ENCODE measurements around the gene RNF31.
A peak's percentile ranks its signal among the peaks of the same experiment; 100 is the strongest.

Gene RNF31

DNA sequence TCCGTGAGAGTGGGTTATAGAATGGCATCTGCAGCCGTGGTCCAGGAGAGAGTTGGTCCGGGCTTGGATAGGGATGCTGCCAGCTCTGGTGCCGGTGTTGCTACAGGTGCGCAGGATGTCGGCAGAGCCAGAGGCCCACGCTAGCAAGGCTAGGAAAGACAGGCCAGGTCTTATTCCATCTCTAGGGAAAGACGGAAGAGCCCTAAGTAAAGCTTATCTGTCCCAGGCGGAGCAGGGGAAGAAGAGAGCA is 11.8 kb upstream of the RNF31 start:
- Histone ChIP-seq H3K9me3 (ENCODE audit: control insufficient read depth, insufficient read depth, low read length) (no peaks in the 10 kb centered on the region), H3K27me3 (ENCODE audit: control insufficient read depth, insufficient read depth, low read length) (no peaks in the 10 kb centered on the region), H3K36me3 (ENCODE audit: control insufficient read depth, insufficient read depth, low read length) (peaks cover 18% of the 10 kb centered on the region), H3K4me3 (ENCODE audit: low read depth, low read length) (peak overlapping the region; percentile 76), H3K4me1 (ENCODE audit: control insufficient read depth, insufficient read depth, low read length) (peaks cover 11% of the 10 kb centered on the region), H3K9ac (ENCODE audit: low read depth, low read length) (peak overlapping the region; percentile 38)

DNA sequence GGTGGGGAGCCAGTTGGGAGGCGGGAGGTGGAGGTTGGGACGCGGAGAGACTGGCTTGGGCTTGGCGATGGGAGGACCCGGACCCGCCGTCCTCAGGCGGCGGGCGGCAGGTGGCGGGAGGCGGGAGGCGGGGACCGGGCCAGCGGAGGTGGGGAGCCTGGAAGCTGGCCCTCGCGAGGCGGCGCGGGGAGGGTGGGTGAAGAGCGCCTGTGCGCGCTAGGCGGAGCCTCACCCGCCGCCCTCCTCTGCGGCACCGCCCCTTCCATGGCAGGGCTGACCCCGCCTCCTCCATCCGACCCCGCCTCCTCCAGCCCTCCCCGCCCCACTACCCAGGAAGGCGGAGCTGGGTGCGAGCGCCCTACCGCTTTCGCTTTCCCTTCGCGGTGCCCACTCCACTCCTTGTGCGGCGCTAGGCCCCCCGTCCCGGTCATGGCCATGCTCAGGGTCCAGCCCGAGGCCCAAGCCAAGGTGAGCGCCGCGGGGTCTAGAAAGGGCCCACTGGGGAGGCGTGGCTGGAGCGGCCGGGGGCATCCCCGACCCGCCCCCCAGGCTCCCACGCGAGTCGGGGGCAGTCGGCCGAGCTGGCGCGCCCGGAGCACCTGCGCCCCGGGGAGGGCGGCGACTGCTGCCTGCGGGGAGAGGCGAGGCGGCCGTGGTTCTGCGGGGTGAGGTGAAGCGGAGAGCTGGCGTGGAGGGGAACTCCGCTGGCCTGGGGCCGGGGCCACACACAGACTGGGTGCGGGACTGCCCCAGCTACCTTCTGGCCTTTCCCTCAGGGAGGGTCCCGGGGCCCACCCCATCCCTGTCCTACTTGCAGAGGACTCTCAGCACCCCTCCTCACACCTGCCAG is 11.2 kb upstream of the RNF31 start, which contains the start of gene PSME1:
Gene PSME1, plus strand, starts transcription at position 361 of the 850 bp plus-strand sequence. Its CDS starts 69 bp downstream, at position 430.
- no peaks in the 10 kb centered on the region for H3K27me3 ChIP-seq (ENCODE audit: control insufficient read depth, insufficient read depth, low read length)
- peak within 1 kb of the TSS; percentile 38 for H3K9ac ChIP-seq (ENCODE audit: low read depth, low read length)
- peak within 1 kb of the TSS; percentile 76 for H3K4me3 ChIP-seq (ENCODE audit: low read depth, low read length)
- H3K4me1 ChIP-seq (ENCODE audit: control insufficient read depth, insufficient read depth, low read length): peaks cover 11% of the 10 kb centered on the region
- H3K36me3 ChIP-seq (ENCODE audit: control insufficient read depth, insufficient read depth, low read length): peaks cover 20% of the 10 kb centered on the region
- H3K9me3 ChIP-seq (ENCODE audit: control insufficient read depth, insufficient read depth, low read length): no peaks in the 10 kb centered on the region

DNA sequence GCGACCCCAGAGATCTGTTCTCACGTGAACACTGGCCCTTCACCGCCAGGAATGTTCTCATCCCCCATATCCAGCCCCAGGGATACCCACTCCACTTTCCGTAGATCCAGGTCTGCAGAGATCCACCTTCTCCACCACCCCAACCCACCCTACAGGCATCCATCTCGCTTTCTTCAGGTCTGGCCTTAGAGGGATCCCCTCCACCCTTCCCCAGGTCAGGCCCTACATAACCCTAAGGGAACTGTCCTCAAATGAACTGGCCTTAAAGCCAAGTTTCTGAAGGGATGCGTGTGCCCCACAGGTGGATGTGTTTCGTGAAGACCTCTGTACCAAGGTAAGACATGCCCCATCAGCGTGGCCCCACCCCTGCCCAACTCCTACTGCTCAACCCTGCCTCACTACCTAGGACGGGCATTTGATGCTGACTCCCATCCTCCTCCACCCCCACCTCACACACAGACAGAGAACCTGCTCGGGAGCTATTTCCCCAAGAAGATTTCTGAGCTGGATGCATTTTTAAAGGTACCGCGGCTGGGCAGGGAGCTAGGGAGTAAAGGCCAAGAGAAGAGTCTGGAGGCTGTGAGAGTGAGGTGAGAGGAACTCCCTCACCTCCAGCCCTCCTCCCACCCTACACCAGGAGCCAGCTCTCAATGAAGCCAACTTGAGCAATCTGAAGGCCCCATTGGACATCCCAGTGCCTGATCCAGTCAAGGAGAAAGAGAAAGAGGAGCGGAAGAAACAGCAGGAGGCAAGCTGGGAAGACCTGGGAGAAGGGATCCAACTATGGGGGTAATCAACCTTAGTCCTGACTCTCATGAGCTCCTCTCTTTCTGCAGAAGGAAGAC is 10.4 kb upstream of the RNF31 start:
- H3K4me1 ChIP-seq (ENCODE audit: control insufficient read depth, insufficient read depth, low read length): peaks cover 10% of the 10 kb centered on the region
- H3K4me3 ChIP-seq (ENCODE audit: low read depth, low read length): peak overlapping the region; percentile 75
- peaks cover 20% of the 10 kb centered on the region for H3K36me3 ChIP-seq (ENCODE audit: control insufficient read depth, insufficient read depth, low read length)

DNA sequence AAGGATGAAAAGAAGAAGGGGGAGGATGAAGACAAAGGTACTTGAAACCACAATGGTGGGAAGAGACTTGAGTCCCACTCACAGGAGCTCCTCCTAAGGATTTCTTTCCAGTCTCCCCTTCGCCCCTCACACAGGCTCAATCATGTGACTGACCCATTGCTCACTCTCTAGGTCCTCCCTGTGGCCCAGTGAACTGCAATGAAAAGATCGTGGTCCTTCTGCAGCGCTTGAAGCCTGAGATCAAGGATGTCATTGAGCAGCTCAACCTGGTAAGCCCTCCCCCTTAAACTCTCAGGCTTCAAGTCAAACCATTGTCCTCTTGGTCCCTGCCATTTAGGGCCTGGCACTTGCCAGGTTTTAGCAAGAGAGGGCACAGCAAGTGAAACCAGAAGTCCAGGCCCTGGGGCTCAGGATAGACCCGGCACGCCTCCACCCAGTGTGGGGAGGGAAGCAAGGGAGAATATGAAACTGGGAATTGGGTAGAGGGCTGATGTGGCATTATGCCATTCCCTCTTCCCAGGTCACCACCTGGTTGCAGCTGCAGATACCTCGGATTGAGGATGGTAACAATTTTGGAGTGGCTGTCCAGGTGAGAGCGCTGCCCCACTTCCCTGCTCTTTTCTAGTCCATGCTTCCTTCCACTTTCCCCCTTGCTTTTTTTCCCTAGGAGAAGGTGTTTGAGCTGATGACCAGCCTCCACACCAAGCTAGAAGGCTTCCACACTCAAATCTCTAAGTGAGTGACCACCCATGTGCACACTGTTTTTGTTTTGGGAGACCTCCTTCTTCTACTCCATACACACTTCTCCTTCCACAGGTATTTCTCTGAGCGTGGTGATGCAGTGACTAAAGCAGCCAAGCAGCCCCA is 9.5 kb upstream of the RNF31 start:
- H3K9me3 ChIP-seq (ENCODE audit: control insufficient read depth, insufficient read depth, low read length): no peaks in the 10 kb centered on the region
- no peak overlapping the region for H3K9ac ChIP-seq (ENCODE audit: low read depth, low read length)
- H3K4me1 ChIP-seq (ENCODE audit: control insufficient read depth, insufficient read depth, low read length): peaks cover 9% of the 10 kb centered on the region
- no peaks in the 10 kb centered on the region for H3K27me3 ChIP-seq (ENCODE audit: control insufficient read depth, insufficient read depth, low read length)
- peaks cover 20% of the 10 kb centered on the region for H3K36me3 ChIP-seq (ENCODE audit: control insufficient read depth, insufficient read depth, low read length)
- H3K4me3 ChIP-seq (ENCODE audit: low read depth, low read length): no peak overlapping the region

More for the DNA sequence above, 10.4 kb upstream of the RNF31 start:
- H3K9me3 ChIP-seq (ENCODE audit: control insufficient read depth, insufficient read depth, low read length): no peaks in the 10 kb centered on the region
- no peaks in the 10 kb centered on the region for H3K27me3 ChIP-seq (ENCODE audit: control insufficient read depth, insufficient read depth, low read length)
- peak overlapping the region; percentile 37 for H3K9ac ChIP-seq (ENCODE audit: low read depth, low read length)

DNA sequence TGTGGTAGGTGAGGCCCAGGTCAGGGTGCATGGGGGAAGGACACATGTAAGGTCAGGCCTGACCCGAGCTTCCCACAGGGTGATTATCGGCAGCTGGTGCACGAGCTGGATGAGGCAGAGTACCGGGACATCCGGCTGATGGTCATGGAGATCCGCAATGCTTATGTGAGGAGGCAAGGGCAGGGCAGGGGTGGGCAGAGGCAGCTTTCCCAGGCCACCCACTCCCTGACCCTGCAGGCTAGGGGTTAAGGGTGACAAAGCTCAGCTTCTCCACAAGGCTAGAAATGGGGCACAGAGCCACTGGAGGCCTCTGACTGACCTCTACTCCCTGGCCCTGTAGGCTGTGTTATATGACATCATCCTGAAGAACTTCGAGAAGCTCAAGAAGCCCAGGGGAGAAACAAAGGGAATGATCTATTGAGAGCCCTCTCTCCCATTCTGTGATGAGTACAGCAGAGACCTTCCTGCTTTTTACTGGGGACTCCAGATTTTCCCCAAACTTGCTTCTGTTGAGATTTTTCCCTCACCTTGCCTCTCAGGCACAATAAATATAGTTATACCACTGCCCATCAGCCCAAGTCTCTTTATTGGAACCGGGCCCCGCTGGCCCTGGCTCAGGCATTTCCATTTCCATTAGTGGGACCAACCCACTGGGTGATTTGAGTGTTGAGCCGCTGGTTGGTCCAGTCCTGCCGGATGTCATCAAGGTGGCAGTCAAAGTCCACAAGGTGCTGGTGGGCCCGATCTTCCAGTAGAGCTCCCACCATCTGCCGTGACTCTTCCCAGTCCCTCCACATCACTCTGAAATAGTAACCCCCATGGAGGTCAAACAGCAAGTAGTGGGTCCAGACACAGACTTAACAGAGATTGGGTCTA is 8.7 kb upstream of the RNF31 start:
- H3K27me3 ChIP-seq (ENCODE audit: control insufficient read depth, insufficient read depth, low read length): no peaks in the 10 kb centered on the region
- peaks cover 21% of the 10 kb centered on the region for H3K36me3 ChIP-seq (ENCODE audit: control insufficient read depth, insufficient read depth, low read length)
- peaks cover 9% of the 10 kb centered on the region for H3K4me1 ChIP-seq (ENCODE audit: control insufficient read depth, insufficient read depth, low read length)
- H3K9ac ChIP-seq (ENCODE audit: low read depth, low read length): no peak overlapping the region
- no peaks in the 10 kb centered on the region for H3K9me3 ChIP-seq (ENCODE audit: control insufficient read depth, insufficient read depth, low read length)
- H3K4me3 ChIP-seq (ENCODE audit: low read depth, low read length): no peak overlapping the region

DNA sequence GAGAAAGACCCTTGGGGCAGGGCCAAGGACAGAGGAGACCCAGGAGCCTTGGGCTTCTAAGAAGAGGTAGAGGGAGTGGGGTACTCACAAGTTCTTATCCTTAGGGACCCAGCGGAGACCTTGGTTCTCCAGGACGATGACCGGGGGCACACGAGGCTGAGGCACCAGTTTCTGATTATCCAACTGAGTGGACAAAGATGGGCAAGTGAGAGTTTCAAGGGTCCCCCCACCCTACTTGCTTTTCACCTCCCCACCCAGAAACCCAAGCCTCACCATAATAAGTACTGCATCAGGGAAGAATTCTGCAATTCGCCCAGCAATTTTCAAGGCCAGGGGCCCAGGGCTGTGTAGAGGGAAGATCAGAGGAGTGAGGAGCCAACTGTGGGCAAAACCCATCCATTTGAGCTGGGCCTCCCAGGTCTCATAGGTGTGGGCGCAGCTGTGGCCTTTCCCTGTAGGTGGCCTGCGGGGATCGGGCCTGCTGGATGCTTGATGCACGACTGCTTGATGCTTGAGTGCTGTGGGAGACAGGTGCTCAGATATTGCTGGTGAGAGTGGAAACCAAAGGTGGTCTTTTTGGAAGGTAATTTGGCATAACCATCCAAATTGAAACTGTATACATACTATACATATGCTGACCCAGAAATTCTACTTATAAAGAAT is 7.9 kb upstream of the RNF31 start:
- peaks cover 27% of the 10 kb centered on the region for H3K36me3 ChIP-seq (ENCODE audit: control insufficient read depth, insufficient read depth, low read length)
- no peaks in the 10 kb centered on the region for H3K9me3 ChIP-seq (ENCODE audit: control insufficient read depth, insufficient read depth, low read length)
- H3K4me1 ChIP-seq (ENCODE audit: control insufficient read depth, insufficient read depth, low read length): peaks cover 9% of the 10 kb centered on the region
- no peaks in the 10 kb centered on the region for H3K27me3 ChIP-seq (ENCODE audit: control insufficient read depth, insufficient read depth, low read length)
- H3K9ac ChIP-seq (ENCODE audit: low read depth, low read length): no peak overlapping the region
- H3K4me3 ChIP-seq (ENCODE audit: low read depth, low read length): peak overlapping the region; percentile 18

DNA sequence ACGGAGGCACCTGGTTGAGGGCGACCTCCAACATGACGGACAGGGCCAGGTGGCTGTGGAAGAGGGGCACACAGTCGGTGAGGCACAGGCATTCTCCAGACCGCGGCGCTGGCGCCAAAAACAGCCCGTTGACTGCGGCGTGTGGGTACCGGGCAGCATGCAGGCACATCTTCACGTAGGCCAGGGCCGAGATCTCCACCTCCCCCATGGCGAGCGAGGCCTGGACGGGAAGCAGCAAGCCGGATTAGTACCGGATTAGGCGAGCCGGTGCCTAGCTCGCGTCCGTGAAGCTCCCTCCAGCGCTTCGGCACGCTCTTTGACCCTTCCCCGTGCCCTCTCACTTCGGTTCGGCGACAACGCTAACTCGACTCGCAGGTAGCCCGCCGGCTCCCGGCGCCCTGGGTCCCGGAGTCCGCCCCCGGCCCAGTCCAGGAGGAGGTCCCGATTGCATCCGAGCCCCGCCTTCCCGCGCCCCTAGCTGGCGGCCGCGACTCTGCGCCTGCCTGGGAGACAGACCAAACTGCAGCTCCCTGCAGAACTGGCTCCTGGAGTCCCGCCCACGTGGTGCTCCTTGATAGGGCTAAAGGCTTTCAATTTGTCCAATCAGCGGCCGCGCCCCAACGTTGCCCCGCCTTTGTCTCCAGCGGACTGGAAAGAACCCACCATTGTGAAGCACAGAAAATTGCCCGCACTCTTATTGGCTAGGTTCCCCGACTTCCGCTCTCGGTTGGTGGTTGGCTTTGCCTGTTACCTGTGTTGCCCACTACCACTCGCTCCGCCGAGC is 6.0 kb upstream of the RNF31 start, which contains the start of gene EMC9:
Gene EMC9, minus strand, starts transcription at position 495 of the 784 bp plus-strand sequence. Its CDS starts 287 bp downstream, at position 208.
- Histone ChIP-seq H3K27me3 (ENCODE audit: control insufficient read depth, insufficient read depth, low read length) (no peaks in the 10 kb centered on the region), H3K9ac (ENCODE audit: low read depth, low read length) (peak within 1 kb of the TSS; percentile 91), H3K36me3 (ENCODE audit: control insufficient read depth, insufficient read depth, low read length) (peaks cover 27% of the 10 kb centered on the region), H3K9me3 (ENCODE audit: control insufficient read depth, insufficient read depth, low read length) (no peaks in the 10 kb centered on the region), H3K4me3 (ENCODE audit: low read depth, low read length) (peak within 1 kb of the TSS; percentile 99), H3K4me1 (ENCODE audit: control insufficient read depth, insufficient read depth, low read length) (peaks cover 9% of the 10 kb centered on the region)

DNA sequence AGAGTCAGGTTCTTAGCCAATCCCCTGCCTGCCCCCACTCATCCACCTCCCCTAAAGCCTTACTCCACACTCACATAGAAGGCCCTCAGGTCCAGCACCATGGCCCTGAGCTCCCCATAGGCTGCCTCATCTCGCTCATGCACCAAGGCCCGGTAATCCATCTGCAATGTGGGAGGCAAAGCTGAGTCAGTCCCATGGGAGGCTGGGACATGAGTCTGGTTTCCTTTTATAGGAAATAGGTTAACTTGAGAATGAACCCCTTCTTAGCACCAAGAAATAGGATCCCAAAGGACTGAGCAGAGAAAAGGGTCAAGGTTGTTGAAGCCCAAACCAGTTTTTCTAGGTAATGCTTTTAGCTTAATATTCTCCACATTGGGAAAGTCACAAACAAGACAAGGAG is 3.8 kb upstream of the RNF31 start:
- H3K36me3 ChIP-seq (ENCODE audit: control insufficient read depth, insufficient read depth, low read length): peaks cover 21% of the 10 kb centered on the region
- no peaks in the 10 kb centered on the region for H3K9me3 ChIP-seq (ENCODE audit: control insufficient read depth, insufficient read depth, low read length)
- H3K27me3 ChIP-seq (ENCODE audit: control insufficient read depth, insufficient read depth, low read length): no peaks in the 10 kb centered on the region
- H3K9ac ChIP-seq (ENCODE audit: low read depth, low read length): no peak overlapping the region
- peaks cover 4% of the 10 kb centered on the region for H3K4me1 ChIP-seq (ENCODE audit: control insufficient read depth, insufficient read depth, low read length)
- no peak overlapping the region for H3K4me3 ChIP-seq (ENCODE audit: low read depth, low read length)

DNA sequence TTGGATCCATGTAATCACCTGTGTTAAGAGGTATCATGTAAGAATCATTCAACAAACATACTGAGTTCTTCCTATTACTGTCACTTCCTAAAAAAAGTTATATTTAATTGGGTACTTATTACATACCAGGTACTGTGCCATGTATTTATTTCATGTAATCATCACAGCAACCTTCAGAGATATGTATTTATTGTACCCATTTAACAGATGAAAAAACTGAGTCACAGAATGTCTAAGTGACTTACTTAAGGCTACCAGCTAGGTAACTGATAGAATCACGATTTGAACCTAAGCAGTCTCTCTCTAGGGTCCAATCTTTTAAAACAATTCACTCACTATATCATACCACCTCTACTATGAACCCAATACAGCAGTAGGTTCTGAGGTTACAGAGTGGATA is 2.8 kb upstream of the RNF31 start:
- no peaks in the 10 kb centered on the region for H3K27me3 ChIP-seq (ENCODE audit: control insufficient read depth, insufficient read depth, low read length)
- H3K4me1 ChIP-seq (ENCODE audit: control insufficient read depth, insufficient read depth, low read length): peaks cover 6% of the 10 kb centered on the region
- H3K9me3 ChIP-seq (ENCODE audit: control insufficient read depth, insufficient read depth, low read length): no peaks in the 10 kb centered on the region
- H3K36me3 ChIP-seq (ENCODE audit: control insufficient read depth, insufficient read depth, low read length): peaks cover 18% of the 10 kb centered on the region
- no peak overlapping the region for H3K9ac ChIP-seq (ENCODE audit: low read depth, low read length)
- H3K4me3 ChIP-seq (ENCODE audit: low read depth, low read length): no peak overlapping the region

DNA sequence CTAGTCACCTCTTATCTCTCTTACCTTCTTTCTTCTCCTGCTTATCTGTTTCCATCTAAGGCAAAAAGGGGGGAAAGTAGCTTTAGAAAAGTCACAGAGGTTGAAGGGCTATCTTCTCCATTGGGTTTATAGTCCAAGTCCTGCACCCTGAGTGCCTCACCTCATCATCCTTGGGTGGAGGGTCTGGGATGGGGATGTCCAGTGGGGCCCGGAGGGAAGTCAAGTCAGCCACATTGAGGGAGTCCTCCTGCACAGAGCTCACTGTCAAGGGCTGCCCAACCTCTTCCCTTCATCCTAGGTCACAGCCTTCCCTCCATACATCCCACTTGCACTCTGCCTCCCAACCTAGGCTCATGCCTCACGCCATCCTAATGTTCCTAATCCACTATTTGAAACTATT is 2.1 kb upstream of the RNF31 start:
- peak overlapping the region; percentile 92 for H3K4me3 ChIP-seq (ENCODE audit: low read depth, low read length)
- H3K27me3 ChIP-seq (ENCODE audit: control insufficient read depth, insufficient read depth, low read length): no peaks in the 10 kb centered on the region
- peaks cover 3% of the 10 kb centered on the region for H3K4me1 ChIP-seq (ENCODE audit: control insufficient read depth, insufficient read depth, low read length)
- H3K9ac ChIP-seq (ENCODE audit: low read depth, low read length): no peak overlapping the region
- no peaks in the 10 kb centered on the region for H3K9me3 ChIP-seq (ENCODE audit: control insufficient read depth, insufficient read depth, low read length)
- H3K36me3 ChIP-seq (ENCODE audit: control insufficient read depth, insufficient read depth, low read length): peaks cover 24% of the 10 kb centered on the region
